NB4 (cell line): ENCODE results near the gene BBIP1.

Source experiments
- DNase-seq: peaks from one replicate; pipeline ENCODE4 v3.0.0; 2010; ENCODE audit warnings: low read depth
- H3K4me3 ChIP-seq: one replicate; pipeline ENCODE4 v1.5.1; 2011; ENCODE audit warnings: mild to moderate bottlenecking, low read depth, low read length, moderate library complexity
- CTCF ChIP-seq: IDR thresholded peaks from one replicate; pipeline ENCODE4 v1.5.1; 2012; ENCODE audit warnings: low read depth, low read length
- MAX ChIP-seq: IDR thresholded peaks from 2 replicates; pipeline ENCODE4 v1.6.1; 2011; ENCODE audit warnings: low read depth, low read length
- MYC ChIP-seq: IDR thresholded peaks from 2 replicates; pipeline ENCODE4 v1.6.1; 2011; ENCODE audit warnings: low read depth, low read length
- POLR2A ChIP-seq: IDR thresholded peaks from 2 replicates; pipeline ENCODE4 v1.6.1; 2011; ENCODE audit warnings: mild to moderate bottlenecking; ENCODE audit not compliant: insufficient read length; ENCODE audit errors: extremely low read depth

The BBIP1 gene

GRCh38 chr10:110865186-110865808 is 53.7 kb downstream of the BBIP1 start:
- peak overlapping the region; percentile 35 for H3K4me3 ChIP-seq
- no peak for TF ChIP-seq MAX
- TF ChIP-seq MYC = no peak
- TF ChIP-seq POLR2A = no peak
- no peak for TF ChIP-seq CTCF
- no peak for DNase-seq

- peak overlapping the region; percentile 35 for H3K4me3 ChIP-seq
- DNase-seq = peak; percentile 92
- no peak for TF ChIP-seq MAX
- TF ChIP-seq POLR2A = no peak
- no peak for TF ChIP-seq CTCF
- TF ChIP-seq MYC = no peak
These were observed 54.3 kb downstream of the BBIP1 start for GRCh38 chr10:110864662-110865140.

GRCh38 chr10:110863956-110864355 is 55.0 kb downstream of the BBIP1 start:
- DNase-seq = no peak
- TF ChIP-seq MAX (no peak), CTCF (no peak), POLR2A (no peak), MYC (no peak)
- H3K4me3 ChIP-seq = no peak overlapping the region

GRCh38 chr10:110863361-110863760 is 55.6 kb downstream of the BBIP1 start:
- no peak for TF ChIP-seq CTCF
- no peak for TF ChIP-seq MAX
- TF ChIP-seq POLR2A = no peak
- TF ChIP-seq MYC = no peak
- H3K4me3 ChIP-seq = no peak overlapping the region
- DNase-seq = no peak

- TF ChIP-seq MAX (no peak), MYC (no peak), CTCF (no peak), POLR2A (no peak)
- H3K4me3 ChIP-seq = no peak overlapping the region
- no peak for DNase-seq
These were observed 56.0 kb downstream of the BBIP1 start for GRCh38 chr10:110862961-110863360.
